LNCaP clone FGC (cell line): ENCODE results near the gene RUNX3.

ENCODE experiments used
- DNase-seq: peaks from one replicate; pipeline ENCODE4 v3.0.0-alpha.2; 2011; ENCODE audit warnings: low read depth
- H3K4me3 ChIP-seq: 2 replicates; pipeline ENCODE4 v1.5.1; 2011; ENCODE audit warnings: mild to moderate bottlenecking, low read depth, low read length, control low read depth
- CTCF ChIP-seq: IDR thresholded peaks from 2 replicates; pipeline ENCODE4 v1.5.1; 2012; ENCODE audit warnings: mild to moderate bottlenecking; ENCODE audit not compliant: control insufficient read depth, insufficient read depth; ENCODE audit errors: extremely low read depth

Gene RUNX3

GRCh38 chr1:24921938-24922662, 8.0 kb downstream of the RUNX3 start:
- H3K4me3 ChIP-seq, result no peak overlapping the region
- DNase-seq, result no peak
- no peak for TF ChIP-seq CTCF

- no peak for DNase-seq
- no peak for TF ChIP-seq CTCF
- no peak overlapping the region for H3K4me3 ChIP-seq
Observed at GRCh38 chr1:24921412-24921811, 8.7 kb downstream of the RUNX3 start.

- no peak for TF ChIP-seq CTCF
- H3K4me3 ChIP-seq, result no peak overlapping the region
- no peak for DNase-seq
Observed at GRCh38 chr1:24920533-24920925, 9.5 kb downstream of the RUNX3 start.

- no peak overlapping the region for H3K4me3 ChIP-seq
Observed at GRCh38 chr1:24919791-24920532, 10.1 kb downstream of the RUNX3 start.

GRCh38 chr1:24918995-24919605, 11.0 kb downstream of the RUNX3 start:
- no peak overlapping the region for H3K4me3 ChIP-seq
- DNase-seq, result no peak

More at GRCh38 chr1:24919791-24920532, 10.1 kb downstream of the RUNX3 start:
- no peak for DNase-seq
- TF ChIP-seq CTCF, result no peak

GRCh38 chr1:24918370-24918769, 11.7 kb downstream of the RUNX3 start:
- DNase-seq, result no peak
- no peak overlapping the region for H3K4me3 ChIP-seq
- TF ChIP-seq CTCF, result no peak

More at GRCh38 chr1:24918995-24919605, 11.0 kb downstream of the RUNX3 start:
- no peak for TF ChIP-seq CTCF
